ENCODE measurements around the gene MAD1L1. TPM values are rescaled to one million over a fixed set of nuclear protein-coding genes. Genes with fewer than 3 reads are reported as not detected.
"Not testable (repeated sequence)": the region's sequence is repeated elsewhere in the genome, so short reads cannot be mapped to it uniquely, and the experiment has no call there.

The MAD1L1 gene
- polyA plus RNA-seq, 4 donors: 23.4 to 29.0 (median 25.7) TPM

DNA sequence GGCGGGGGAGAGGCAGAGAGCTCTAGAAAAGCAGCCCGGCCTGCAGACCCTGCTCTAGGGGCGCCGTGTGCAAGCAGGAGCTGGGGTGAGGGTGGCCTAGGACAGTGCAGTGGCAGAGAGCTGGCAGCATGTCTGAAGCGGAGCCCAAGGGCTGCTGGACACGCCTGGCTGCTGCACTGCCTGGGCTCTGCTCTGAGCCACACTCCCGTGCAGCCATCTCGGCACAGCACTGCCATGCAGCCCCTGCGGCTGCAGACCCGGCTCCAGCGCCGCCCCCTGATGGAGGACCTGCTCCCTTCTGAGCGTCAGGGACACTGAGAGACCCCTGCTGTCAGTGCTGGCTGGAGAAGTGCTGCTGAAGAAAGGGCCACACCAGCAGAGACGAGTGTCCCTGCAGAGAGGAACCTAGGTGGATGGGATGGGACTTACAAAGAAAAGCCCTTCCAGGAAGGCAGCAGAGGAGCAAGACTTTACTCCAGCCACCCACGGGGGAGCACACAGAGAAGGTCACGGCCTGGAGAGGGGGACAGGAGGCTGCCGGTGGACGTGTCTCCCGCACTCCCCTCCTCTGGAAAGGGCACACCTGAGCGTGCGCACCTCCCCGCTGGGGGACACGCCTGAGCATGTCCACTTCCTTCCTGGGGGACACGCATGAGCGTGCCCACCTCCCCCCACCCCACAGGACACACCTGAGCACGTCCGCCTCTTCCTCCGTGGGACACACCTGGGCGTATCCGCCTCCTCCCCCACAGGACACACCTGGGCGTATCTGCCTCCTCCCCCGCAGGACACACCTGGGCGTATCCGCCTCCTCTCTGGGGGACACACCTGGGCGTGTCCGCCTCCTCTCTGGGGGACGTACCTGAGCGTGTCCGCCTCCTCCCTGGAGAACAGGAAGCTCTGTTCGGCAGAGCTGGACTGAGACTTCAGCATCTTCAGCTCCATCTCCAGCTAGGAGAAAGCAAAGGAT is 252.9 kb downstream of the MAD1L1 start:
- no peak for DNase-seq (ENCODE audit: low read depth in 4 of 4, low spot score in 2 of 4)

DNA sequence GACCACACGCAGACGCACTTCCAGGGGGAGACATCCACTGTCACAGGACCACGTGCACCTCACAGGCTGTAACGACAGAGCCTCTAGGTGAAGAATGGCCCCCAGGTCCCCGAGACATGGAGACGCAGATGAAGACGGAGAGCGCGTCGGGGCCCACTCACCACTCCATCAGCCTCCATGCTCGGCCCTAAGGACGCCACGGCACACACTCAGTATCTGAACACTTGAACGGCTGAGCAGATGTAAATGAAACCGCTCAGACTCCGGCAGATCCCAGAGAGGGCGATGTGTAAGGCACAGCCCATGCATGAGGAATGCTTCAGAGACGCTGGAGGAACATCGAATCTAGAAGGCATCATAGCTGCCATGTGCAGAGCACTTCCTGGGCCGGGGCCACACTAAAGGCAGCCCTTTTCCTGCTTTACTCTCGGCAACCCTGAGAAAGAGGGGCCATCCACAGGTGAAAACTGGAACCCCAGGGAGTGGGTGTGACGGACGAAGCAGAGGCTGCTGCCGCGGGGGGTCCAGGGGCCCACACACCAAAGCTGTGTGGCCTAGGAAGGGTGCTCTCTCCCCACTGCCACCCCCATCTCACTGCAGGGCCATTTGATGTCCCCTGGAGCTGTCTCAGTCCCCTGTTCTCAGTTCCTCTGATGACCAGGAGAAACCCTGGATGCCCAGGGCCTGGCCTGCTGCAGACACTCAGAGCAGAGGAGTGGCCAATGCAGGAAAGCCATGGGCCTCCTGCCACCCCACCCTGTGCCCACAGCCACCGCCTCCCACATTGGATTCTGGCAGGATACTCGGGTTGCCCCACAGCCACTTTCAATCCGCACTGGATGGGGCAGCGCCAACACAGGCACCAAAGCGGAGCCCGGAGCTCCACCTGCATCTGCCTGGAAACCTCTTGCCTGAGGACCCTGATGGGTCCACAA is 253.8 kb downstream of the MAD1L1 start:
- DNase-seq (ENCODE audit: low read depth in 4 of 4, low spot score in 2 of 4): no peak

DNA sequence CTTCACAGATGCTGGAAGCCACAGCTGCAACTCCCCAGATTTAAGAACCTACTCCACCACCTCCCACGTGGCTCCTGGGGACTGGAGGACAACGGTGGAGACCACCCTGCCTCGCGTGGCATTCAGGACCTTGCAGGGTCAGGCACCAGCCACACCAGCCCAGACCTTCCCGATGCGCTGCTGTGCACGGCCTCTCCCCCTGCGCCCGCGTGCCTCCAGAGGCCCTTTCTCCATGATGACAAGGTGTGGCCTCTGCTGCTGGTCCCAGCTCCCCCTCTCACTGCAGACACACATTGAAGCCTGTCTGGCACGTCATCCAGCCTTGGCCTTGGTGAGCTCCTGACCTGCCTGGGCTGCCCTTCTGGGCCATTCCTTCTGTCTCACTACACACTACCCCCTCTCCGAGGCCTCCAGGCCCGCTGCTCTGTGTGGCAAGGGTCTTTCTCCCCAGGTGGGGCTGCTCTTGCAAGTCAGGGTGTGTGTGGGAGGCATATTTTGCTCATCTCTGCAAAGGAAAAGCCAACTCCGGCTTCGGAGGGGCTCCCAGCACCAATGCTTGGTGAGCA is 254.8 kb downstream of the MAD1L1 start:
- no peak for DNase-seq (ENCODE audit: low read depth in 4 of 4, low spot score in 2 of 4)

DNA sequence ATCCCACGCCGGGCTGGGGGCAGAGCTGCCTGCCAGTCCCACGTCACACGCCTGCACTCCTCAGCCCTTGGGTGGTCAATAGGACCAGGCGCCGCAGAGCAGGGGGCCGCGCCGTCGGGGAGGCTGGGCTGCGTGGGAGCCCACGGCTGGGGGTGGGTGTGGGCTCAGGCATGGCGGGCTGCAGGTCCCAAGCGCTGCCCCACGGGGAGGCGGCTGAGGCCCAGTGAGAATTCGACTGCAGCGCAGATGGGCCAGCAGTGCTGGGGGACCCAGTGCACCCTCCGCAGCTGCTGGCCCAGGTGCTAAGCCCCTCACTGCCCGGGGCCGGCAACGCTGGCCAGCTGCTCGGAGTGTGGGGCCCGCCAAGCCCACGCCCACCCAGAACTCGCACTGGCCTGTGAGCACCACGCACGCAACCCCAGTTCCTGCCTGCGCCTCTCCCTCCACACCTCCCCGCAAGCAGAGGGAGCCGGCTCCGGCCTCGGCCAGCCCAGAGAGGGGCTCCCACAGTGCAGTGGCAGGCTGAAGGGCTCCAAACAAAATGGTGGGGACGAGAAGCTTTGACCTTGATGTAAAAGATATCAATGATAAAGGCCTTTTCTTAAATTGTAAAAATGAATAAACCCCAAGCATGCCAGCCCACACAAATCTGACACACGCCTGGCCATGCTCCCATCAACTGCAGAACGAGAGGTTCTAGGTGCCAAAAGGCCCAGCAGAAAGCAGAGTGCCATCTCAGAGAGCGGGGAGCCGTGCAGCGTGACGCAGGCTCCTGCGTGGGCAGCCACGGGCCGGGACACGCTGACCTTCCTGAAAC is 255.5 kb downstream of the MAD1L1 start:
- no peak for DNase-seq (ENCODE audit: low read depth in 4 of 4, low spot score in 2 of 4)

DNA sequence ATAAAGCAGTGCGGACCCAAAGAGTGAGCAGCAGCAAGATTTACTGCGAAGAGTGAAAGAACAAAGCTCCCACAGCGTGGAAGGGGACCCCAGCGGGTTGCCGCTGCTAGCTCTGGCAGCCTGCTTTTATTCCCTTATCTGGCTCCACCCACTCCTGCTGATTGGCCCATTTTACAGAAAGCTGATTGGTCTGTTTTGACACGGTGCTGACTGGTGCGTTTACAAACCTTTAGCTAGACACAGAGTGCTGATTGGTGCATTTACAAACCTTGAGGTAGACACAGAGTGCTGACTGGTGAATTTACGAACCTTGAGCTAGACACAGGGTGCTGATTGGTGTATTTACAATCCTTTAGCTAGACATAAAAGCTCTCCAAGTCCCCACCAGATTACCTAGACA is 256.2 kb downstream of the MAD1L1 start:
- not testable (repeated sequence) for DNase-seq (ENCODE audit: low read depth in 4 of 4, low spot score in 2 of 4)

DNA sequence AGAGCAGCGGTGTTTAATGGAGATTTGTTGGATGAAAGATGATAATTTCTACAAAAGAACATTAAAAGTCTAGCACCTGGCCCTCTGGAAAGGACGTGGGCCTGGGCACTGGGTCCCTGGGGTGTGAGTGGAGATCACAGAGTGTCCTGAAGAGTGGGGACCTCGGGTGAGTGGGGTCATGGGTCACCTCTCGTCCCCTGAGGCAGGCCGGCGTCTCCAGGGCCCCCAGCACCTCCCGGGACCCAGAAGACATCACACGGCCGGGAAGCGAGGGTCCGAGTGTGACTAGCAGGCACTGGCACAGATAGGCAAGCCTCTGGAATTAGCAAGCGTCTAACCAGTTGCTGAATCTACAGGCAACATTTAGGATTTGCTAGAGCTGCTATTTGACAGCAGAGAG is 257.2 kb downstream of the MAD1L1 start:
- no peak for DNase-seq (ENCODE audit: low read depth in 4 of 4, low spot score in 2 of 4)

DNA sequence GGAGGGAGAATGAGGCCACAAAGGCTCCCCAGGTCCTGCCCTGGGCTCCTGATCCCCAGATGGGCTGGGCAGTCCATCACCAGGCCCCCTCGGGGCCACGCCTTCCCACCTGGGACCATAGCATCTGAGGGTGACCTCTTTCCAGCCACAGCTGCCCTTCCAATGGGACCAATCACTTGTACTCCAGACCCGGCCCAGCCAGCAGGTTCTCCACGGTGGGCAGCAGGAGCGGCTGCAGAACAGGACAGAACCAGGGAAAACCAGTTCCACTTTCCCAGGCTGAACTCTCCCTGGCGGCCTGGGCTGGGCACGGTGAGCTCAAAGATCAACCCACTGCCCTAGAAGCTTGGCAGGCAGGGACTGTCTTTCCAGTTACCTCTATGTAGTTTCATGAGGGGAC is 257.6 kb downstream of the MAD1L1 start:
- no peak for DNase-seq (ENCODE audit: low read depth in 4 of 4, low spot score in 2 of 4)

DNA sequence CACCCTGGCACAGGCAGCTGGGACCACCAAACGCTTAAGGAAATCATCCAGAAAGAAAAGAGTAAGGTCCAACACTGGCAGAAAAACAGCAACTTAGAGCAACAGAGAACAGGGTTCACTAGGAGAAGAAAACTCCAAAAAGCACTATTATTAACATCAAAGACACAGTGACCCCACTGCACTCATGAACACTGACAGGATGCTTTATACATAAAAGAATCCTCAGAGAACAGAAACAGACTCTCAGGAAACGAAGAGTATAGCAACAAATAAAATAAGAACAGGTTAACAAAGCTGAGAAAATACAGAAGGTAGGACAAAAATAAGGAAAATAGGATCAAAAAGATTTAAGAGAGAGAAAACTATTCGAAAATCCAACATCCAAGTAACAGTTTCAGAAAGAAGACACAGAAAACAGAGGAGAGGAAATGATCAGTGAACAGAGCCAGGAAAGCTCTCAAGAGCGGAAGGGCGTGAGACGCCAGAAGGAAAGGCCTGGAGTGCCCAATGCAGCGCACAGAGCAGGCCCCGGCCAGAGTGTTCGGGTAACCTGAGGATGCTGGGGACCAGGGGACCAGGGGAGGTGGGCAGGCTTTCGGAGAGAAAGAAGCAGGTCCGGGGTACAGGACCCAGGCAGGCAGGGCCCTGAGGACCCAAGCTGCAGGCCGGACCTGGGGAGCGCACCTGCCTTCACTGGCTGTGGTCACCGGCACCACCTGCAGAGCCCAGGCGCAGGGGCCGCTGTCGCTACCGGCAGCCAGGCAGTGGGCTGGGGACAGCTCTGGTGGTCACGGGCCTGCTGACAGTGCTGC is 258.2 kb downstream of the MAD1L1 start:
- no peak for DNase-seq (ENCODE audit: low read depth in 4 of 4, low spot score in 2 of 4)

DNA sequence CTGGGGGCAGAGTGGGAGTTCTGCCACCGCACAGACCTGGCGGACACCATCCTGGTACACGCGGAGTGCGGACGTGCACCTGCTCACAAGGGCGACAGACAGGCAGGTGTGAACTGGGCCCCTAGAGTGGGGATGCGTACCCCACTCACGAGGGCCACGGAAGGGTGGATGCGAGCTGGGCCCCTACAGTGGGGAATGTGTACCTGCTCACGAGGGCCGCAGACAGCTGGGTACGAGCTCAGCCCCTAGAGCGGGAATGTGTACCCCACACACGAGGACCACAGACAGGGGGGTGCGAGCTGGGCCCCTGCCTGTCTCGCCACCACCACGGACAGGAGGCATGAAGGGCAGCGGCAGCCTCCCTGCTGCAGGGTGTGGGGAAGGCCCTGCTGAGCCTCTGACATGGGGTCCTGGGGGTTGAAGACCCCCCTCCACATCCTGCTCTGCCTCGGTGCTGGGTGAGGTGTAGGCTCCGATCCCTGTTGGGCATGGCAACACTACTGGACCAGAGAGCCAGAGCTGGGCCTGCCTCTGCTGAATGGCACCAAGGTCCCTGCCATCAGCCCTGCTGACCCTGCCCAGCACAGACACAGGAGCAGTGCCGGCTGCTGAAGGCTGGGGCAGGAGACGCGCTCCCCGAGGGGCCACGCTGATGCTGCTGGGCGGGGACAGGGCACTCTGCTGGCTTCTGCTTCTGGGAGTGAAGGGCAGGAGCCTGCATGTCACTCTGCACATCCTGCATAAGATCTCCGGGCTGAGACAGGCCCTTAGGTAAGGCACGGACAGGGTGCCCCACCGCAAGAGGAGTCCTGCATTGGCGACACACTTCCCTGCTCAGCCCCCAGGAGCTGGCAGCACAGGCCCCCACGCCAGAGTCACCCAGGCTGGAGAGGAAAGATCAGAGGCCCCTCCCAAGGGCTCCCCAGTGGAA is 259.2 kb downstream of the MAD1L1 start:
- DNase-seq (ENCODE audit: low read depth in 4 of 4, low spot score in 2 of 4): no peak

DNA sequence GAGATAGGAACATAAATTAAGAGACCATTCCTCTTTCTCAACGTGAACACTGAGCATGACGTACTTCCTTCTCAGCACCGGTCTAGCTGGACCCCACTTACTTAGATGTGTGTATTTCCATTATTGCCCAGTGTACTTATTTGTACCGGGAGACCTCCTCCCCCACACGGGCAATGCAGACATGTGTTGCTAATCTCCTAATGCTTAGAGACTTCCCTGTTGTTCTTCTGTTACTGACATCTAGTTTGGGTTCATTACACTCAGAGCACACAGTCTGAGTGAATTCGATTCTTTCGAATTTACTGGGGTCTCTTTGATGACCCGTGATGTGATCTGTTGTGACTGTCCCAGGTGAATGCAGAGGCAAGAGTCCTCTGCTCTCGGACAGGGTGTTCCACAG is 260.0 kb downstream of the MAD1L1 start:
- no peak for DNase-seq (ENCODE audit: low read depth in 4 of 4, low spot score in 2 of 4)

DNA sequence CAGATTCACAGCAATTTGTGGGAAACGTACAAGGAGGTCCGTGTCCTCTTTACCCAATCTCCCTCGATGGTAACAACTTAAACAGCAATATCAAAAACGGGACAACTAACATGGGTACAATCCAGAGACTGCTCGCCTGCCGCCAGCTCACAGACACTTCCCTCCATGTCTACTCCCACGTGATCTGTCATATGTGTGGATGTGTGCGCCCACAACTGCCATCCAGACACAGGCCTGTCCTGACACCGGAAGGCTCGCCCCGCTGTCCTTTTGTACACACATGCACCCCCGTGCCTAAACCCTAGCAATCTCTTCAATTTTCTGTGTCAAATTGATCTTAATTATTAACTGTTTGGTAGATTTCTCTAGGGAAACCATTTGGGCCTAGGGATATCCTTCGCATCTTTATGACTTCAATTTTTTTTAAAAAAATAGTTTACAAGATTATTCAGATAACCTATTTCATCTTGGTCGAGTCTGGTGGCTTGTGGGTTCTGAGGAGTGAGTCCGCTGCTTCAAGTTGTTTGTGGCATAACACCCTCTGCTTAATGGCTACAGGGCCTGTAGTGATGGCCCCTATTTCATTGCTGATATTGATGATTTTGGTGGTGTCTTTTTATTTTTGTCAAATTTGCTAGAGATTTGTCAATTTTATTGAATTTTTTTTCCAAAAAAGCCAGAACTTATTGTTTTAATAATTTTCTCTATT is 260.6 kb downstream of the MAD1L1 start:
- DNase-seq (ENCODE audit: low read depth in 4 of 4, low spot score in 2 of 4): no peak

DNA sequence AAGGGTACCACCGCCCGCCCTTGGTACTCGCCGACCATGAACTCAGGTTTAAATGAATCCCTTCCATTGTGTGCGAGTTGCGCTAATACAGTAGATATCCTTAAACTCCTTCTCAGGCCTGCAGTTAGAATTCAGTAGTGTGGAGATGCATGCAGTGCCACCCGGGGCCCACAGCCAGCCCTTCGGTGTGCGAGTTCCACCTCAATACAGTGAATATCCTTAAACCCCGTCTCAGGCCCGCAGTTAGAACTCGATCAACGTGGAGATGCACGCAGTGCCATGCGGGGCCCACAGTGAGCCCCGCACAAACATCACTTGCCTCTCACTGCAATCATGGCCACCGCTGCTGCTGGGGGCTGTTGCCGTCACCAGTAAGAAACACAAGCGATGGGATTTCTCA is 261.9 kb downstream of the MAD1L1 start:
- DNase-seq (ENCODE audit: low read depth in 4 of 4, low spot score in 2 of 4): no peak

DNA sequence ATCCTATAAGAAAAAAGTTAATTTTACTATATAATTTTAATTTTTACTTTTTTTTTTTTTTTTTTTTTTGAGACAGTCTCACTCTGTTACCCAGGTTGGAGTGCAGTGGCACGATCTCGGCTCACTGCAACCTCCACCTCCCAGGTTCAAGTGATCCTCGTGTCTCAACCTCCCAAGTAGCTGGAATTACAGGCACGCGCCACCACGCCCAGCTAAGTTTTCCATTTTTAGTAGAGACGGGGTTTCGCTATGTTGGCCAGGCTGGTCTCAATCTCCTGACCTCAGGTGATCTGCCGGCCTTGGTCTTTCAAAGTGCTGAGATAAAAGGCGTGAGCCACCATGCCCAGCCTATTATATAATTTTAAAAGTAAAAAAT is 262.5 kb downstream of the MAD1L1 start:
- DNase-seq (ENCODE audit: low read depth in 4 of 4, low spot score in 2 of 4): not testable (repeated sequence)

DNA sequence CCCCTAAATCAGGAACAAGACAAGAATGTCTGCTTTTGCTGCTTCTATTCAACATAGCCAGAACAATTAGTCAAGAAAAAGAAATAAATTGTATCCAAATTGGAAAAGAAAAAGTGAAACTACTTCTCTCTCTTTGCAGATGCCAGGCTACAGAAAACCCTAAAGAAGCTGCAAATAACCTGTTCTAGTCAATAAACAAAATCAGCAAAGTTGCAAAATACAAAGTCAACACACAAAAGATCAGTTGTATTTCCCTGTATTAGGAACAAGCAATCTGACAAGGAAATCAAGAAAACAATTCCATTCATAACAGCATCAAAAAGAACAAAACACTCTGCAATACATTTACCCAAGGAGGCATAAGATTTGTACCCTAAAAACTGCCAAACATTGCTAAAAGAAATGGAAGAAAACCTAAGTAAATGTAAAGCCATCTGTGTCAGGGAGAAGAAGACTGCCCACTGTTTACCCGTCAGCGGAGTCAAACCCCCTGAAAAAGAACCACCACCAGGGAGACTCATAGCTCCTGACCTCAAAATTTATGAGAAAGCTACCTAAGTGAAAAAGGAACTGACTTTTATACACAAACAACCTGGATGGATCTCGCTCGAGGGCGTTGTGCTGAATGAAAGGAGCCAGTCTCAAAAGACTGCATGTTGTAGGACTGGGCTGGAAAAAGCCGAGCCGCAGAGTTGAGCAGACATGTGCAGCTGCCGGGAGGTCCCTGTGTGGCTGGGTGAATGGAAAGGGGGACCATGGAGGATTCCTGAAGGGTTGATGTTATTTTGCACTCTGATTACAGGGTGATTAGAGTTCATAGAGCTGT is 263.1 kb downstream of the MAD1L1 start:
- no peak for DNase-seq (ENCODE audit: low read depth in 4 of 4, low spot score in 2 of 4)

DNA sequence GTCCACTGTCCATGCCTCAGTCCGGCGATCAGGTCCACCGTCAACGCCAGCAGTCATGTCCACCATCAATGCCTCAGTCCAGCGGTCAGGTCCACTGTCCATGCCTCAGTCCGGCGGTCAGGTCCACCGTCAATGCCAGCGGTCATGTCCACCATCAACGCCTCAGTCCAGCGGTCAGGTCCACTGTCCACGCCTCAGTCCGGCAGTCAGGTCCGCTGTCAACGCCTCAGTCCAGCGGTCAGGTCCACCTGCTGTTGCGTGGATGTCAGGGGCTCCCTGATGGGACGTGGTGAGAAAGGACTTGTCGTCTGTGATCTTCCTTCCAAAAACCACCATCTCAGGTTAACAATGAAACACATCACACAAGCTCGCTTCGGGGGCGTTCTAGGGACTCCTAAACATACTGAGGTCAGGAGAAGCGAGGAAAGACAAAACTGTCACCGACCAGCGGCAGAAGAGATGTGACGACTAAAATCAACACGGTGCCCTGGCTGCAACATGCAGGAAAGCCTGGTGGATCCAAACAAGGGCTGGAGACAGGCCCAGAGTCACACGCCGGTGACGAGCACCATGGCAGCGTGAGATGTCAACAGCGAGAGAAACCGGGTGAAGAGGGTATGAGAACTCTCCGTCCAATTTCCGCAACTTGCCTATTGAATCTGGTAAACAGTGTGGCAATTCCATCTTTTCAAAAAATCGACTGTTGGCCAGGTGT is 264.2 kb downstream of the MAD1L1 start:
- DNase-seq (ENCODE audit: low read depth in 4 of 4, low spot score in 2 of 4): no peak

Data from left renal cortex interstitium (tissue), 4 donors.